GM21786 (cell line): ENCODE results near the gene PHGDH.

Source experiments
- ATAC-seq: cut with Tn5 transposase; IDR thresholded peaks from one replicate; pipeline ENCODE4 v1.9.1; 2021; ENCODE audit not compliant: unreplicated experiment

Gene PHGDH

DNA sequence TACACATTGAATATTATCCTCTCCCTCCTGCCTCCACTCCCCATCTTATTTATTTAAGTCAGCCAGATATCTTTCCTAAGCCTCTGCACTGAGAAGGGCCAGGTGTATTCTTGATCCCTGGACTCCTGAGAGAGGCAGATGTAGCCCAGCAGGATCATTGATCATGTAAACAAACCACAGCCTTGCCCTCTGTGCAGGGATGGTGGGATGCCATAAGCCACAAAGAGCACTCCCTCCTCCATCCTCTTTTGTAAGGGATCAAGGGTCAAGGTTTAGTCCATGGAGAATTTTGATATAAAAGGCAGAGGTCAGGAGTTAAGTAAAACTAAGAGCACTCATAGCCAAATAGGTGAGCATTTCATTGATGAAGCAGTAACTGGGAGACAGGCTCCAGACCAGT, 17.3 kb downstream of the PHGDH start:
- no peak for ATAC-seq

DNA sequence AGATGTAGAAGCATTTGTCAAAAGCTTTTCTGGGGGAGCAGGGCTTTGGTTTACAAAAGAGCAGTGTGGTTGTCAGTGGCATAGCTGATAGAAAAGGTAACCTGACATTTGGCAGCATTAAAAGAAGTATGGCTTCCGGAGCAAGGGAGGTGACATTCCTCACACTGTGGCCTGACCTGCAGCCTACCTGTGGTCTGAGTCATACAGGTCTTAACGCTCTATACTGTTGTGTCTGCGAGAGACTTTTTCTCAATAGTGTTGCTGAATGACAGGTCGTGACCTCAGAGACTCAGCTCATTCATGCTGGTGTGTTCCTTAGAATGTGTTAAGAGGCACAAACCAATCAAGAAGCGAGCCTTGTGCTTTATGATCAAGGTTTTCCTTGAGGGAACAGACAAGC, 19.3 kb downstream of the PHGDH start:
- no peak for ATAC-seq

DNA sequence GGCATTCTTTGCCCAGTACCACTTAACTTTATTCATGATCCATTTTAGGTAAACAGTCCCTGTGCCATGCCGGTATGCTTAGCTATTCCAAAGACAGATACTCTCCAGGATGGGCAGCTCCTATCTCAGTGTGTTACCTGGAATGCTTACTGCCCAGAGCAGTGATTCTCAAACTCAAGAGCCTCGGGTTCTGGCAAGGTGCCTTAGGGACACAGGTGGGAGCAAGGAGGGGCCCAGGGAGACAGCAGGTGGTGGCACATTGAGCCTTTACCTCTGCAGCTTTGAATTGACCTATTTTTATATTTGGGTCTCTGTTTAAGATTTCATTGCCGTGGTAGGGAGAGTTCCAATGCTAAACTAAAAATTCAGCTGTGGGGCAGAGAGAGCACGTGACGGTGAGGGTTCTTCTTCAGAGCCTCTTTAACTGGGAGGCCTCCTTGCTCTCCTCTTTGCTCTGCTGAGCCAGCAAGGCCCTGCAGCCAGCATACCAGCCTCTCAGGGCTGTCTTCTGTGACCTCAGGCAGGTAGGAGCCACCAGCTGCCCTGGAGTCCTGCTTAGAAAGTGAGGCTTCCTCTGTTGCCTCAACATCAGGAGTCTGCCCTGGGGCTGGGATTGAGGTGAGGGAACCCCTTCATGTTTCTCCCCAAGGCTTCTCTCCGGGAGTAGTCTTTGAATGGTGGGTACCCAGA, 20.2 kb downstream of the PHGDH start:
- ATAC-seq = no peak

DNA sequence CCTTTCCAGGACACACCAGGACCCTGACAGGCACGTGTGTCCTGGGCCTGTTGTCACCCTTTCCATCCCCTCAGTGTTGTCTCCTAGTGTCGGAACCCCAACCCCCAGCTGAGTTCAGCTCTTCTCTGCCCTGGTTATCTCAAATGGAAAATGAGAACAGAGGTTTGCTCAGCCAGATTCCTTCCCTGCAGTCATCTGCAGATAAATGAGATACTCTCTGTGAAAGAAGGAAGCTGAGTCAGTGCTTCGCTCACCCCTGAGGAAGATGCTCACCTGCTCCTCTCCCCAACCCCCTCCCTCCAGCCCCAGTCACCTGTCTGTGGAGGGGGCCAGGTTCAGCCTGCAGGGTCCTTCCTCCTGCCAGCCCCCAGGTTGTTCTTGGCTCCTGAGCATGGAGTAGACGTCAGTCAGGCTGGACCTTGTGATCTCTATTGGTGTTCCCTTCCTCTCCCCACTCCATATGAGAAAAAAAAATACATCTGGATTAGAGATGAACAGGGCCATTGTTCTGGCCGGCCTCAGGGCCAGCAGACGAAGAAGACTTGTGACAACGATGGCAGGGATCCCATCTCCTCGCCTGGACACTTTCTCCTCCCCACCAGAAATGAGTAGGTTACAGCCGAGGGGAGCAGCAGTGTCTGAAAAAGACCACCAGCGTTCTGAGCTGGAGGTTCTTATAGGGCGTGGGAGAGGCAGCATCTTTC, 20.9 kb downstream of the PHGDH start:
- no peak for ATAC-seq

DNA sequence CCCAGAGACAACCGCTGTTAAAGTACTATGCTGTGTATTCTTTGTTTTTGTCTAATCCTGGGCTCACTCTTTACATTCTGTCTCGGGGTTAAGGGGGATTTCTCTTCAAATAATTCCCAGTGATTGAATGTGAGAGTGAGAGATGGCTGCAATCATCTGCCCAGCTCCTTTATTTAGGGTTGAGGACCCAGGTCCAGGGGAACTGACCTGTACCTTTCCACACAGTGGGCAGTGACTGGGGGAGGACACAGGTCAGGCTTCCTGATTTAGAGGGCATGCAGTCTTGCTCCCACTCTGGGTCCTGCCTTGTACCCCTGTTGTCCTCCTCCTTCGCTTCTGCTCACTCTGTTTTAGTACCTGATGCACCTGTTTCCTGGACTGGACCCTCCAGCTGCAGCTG, 22.0 kb downstream of the PHGDH start:
- no peak for ATAC-seq

DNA sequence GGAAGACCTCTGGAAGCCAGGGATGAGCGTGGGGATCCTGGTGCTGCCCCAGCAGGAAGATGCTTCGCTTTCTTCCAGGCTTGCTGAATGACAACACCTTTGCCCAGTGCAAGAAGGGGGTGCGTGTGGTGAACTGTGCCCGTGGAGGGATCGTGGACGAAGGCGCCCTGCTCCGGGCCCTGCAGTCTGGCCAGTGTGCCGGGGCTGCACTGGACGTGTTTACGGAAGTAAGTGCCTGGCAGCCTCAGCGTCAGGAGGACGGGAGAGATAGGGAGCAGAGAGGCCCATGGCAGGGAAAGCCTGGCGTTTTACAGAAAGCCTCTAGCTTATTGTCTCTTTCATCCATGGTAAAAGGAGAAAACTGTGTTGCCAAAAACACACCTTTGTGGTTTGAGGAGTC, 23.5 kb downstream of the PHGDH start:
- no peak for ATAC-seq

DNA sequence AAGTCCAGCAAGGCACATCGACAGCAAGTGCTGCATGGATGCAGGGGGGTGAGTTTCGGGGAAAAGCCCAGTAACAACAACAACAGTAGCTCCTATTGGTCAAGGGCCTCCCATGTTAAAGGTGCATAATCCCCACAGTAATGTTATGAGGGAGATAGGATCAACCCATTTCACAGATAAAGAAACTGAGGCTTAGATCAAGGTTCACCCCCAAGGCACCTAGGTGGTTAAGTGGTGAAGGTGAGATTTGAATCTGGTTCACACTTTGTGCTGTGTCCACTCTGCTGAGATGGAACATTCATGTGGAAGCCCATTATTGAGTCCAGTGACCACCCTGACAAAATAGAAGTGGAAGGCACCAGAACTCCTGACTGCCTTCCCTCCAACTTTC, 24.9 kb downstream of the PHGDH start:
- ATAC-seq = no peak

DNA sequence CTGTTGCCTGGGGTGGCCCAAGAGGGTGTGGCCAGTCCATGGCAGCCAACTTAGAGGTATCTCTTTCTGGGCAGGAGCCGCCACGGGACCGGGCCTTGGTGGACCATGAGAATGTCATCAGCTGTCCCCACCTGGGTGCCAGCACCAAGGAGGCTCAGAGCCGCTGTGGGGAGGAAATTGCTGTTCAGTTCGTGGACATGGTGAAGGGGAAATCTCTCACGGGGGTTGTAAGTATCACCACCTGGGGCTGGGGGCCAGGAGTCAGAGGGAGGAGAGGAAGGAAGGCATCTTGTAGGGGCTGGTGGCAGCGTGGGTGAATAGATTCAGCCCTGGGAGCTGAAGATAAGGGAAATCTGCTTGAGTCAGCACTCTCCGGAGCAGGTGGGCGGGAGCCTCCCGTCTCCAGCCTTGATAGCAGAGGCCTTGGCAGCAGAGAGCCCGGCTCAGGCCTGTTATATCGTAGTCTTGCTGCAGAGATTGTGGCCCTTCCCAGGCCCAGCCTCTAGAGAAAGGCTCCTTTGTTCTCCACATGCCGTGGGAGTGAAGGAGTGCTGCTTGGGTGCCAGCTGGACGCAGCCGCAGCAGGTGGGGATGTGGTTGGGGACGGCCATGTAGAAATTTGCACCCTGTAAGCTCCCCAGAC, 25.4 kb downstream of the PHGDH start:
- no peak for ATAC-seq

DNA sequence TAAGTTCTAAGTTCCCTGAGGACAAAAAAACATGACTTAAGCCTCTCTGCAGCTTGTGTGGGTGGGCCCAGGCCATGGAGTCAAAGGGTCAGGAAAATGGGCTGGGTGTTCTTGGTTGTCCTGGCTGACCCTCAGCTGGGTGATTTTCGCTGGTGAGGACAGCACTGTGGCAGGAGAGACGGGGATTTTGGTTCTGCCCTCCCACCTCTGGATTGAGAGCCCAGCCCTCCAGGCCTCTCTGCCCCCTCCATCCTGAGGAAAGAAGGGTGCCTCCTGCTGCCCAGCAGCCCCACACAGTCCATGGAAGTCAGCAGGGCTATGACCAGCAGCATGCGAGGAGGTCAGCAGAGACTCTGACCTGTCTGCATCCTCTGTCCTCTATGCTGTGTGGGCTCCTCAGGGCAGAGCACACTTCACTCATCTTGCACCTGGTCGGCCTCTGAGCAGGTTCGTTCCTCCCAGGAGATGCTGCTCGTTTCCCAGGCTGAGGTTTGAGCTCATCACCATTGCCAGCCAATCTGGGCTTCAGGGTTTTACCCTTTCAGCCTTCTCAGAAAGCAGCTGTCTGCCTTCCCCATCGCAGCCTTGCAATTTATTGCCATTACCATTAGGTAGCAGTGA, 26.5 kb downstream of the PHGDH start:
- ATAC-seq = no peak

DNA sequence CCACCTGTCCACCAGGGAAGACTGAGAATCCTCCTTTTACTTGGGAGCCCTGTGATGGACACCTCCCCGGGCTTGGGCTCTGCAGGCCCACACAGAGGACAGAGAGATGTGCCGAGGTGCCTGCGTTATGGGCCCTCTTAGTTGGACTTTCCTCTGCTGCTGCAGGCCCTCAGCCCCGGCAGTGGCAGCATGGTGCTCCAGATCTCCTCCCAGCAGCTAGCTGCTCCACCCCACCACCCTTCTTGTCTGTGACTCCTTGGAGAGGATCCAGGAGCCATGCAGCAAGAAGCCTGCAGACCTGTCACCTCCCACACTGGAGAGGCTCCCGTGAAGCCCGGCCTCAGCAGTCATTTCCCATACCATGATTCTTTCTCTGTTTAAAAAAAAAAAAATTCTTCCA, 27.4 kb downstream of the PHGDH start:
- ATAC-seq = no peak

DNA sequence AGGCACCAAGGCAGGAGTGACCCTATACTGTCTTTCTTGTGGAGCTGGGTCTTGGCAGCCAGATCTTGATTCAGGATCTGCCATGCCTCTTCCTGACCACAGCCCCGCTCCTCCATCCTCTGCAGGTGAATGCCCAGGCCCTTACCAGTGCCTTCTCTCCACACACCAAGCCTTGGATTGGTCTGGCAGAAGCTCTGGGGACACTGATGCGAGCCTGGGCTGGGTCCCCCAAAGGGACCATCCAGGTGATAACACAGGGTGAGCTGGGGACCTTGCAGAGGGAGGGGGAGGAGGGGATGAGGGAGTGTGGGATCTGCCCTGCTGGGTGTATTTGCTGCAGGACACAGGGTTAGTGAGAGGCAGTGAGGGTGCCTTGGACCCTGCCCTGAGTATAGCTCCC, 28.5 kb downstream of the PHGDH start:
- ATAC-seq = no peak

DNA sequence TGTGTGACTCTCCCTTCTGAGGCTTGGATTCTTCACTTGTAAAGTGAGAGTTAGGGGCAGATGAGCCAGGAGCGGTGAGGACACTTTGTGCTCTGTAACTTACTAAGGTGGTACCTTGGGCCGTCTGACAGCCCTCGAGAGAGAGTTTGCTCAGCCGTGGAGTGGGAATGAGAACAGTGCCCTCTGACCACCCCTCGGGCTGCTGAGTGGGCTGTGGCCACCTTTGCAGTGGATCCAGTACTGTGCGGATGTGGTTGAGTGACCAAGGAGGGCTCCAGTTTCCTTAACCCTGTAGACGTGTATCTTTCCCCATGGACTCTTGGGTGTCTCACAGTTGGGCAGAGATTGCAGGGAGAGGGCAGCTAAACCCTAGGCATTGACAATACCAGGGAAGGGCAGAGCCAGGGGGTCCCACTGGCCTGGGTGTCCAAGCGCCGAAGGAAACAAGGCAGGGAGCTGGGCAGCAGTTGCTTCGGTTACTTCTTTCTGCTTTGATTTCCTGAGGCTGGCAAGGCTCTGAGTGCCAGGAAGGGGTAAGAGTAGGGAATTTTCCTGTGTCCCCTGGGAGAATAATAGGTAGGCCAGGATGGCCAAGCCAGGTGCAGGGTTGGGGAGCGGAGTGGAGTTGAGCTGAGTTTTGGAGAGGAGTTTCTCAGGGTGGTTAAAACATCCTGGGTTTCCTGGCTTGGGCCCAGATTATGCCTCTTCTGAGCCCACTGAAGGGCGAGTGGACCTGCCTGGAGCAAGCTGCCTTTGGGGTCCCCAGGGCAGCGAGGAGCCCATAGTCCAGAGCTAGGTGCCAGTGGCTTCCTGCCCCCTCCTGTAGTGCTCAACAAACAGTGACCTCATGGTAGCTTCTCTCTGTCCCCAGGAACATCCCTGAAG, 29.4 kb downstream of the PHGDH start:
- no peak for ATAC-seq

DNA sequence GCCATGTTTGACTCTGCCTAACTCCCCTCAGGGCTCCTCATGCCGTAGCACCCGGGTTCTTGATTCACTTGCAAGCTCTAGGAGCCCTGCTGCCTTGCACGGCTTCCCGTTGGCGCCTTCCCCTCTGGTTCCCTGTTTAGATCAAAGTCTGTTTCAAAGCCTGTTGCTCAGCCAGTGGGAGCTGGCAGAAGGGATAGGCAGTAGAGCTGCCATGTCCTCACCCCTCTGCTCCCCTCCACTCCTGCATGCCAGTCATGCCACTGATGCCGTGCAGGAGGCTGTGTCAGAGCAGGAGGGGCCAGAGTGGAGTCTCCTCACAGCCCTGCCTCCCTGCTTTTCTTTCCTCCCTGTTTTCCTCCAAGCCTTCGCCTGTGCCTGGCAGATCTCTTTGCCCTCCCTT, 30.5 kb downstream of the PHGDH start:
- ATAC-seq = no peak

DNA sequence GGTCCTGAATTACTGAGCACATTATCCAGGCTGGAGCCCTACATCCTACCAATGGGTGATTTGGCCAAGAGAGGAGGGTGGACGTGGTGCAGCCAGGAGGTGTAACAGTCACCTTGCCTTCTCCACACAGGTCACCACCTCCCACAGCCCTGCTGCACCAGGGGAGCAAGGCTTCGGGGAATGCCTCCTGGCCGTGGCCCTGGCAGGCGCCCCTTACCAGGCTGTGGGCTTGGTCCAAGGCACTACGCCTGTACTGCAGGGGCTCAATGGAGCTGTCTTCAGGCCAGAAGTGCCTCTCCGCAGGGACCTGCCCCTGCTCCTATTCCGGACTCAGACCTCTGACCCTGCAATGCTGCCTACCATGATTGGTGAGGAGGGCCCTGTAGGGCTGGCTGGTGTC, 30.9 kb downstream of the PHGDH start:
- ATAC-seq = no peak

DNA sequence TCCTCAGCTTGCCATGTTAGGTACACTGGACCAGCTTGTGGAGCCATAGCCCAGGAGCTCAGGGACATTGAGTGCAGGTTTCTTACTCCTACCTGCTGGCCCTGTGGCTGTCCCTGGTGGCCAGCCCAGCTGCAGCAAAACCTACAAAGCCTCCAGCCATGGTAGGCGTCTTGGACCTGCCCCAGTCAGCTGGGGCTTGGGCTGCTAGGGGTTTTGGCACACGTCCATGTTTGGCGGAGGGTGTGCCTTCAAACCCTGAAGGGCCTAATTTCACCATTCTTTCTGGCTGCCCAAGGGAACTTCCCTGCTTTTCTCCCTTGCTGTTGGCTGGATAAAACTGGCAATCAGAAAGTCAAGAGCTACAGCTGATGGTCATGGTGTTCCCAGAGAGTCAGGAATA, 31.6 kb downstream of the PHGDH start:
- ATAC-seq = no peak

DNA sequence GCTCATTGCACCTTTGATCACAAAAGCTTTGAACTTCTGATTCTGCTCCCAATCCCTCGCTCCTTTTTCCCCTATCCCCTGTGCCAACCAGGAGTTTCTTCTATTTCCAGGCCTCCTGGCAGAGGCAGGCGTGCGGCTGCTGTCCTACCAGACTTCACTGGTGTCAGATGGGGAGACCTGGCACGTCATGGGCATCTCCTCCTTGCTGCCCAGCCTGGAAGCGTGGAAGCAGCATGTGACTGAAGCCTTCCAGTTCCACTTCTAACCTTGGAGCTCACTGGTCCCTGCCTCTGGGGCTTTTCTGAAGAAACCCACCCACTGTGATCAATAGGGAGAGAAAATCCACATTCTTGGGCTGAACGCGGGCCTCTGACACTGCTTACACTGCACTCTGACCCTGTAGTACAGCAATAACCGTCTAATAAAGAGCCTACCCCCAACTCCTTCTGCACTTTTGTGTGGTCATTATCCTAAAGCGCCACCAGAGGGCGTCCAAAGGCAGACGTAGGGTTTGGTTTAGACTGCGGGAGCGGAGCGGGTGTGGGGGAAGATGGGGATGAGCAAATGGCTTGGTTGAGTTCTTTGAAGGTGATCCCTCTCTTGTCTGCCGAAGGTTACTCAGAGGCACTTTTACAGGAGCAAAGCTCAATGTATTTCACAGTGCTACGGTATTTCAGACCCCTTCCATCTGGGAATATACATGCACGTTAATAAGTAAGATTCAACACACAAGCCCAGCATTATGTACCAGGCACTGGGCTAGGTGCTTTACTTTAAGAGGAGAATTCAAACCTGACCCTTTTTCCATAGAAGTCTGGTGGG, 32.3 kb downstream of the PHGDH start:
- ATAC-seq = no peak

DNA sequence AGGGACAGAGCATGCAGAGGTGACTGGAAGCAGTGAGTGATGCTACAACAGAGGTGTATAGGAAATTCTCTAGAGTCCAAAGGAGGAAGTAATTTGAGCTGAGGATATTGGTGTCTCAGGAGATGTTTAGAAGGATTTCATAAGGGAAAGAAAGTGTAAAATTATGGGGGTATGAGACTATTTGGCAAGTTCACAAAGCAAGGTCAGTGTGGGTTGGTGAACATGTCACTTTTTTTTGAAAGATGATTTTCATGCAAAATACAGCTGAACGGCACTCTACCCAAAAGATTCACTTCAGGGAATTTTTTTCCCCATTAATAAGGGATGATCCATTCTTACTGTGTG, 32.8 kb downstream of the PHGDH start:
- no peak for ATAC-seq

DNA sequence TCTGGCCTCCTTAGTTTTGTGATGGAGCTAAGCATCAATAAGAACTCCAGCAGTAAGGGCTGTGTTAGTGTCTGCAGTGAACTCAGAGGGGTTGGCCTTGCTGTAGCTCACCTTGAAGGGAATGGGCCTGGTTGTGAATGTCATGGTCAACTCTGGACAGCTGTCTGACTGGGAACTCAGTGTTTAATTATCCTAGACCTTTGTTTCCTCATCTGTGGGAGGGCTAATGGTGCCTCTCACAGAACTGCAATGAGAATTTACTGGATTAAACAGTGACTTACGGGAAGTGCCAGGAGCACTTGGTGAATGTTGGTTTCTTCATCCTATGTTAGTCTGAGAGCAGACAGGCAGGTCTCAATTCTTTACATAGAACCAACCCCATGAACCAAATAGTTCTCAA, 33.3 kb downstream of the PHGDH start:
- no peak for ATAC-seq

DNA sequence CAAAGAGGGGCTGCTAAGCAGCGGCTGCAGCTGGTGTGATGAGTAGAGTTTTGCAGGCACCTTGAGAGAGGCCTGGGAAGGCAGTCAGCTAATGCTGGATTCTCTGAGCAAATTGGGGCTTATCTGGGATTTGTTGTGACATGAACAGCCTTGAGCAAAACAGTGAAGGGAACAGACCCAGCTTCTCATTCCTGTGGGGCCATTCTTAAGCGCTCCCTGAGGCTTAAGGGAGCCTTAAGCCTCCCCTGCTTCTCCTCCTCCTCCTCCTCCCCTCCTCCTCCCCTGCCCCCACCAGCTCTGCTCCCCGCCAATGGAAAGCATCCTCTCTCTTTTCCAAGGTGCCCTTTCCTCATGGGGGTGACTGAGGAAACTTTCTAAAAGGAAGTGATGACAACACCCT, 35.7 kb downstream of the PHGDH start:
- ATAC-seq = no peak

DNA sequence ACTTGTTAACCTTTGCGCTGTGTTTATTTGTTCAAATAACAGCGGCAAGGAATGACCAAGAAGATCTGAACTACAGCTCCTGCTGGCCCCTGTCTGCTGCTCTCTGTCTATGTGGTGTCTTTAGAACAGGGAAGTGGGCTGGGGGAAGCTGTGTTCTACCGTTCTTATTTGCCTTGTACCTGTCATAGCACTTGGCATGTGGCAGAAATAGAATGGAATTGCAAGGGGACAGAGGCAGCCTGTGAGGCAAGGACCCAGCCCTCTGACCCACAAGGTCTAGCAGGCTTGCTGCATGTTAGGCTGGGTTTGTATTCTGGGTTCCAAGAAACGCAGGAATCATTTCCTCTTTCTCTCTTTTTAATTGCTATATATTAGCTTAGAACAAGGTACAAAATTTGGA, 36.3 kb downstream of the PHGDH start:
- no peak for ATAC-seq
